ENCODE measurements around the gene ATRN. TPM values are rescaled to one million over a fixed set of nuclear protein-coding genes. Genes with fewer than 3 reads are reported as not detected.
"Not testable (repeated sequence)": the region's sequence is repeated elsewhere in the genome, so short reads cannot be mapped to it uniquely, and the experiment has no call there.

The ATRN gene
- polyA plus RNA-seq, 6 donors from 2014 or later: 6.8 to 11.0 (median 7.5) TPM

- Mint-ChIP-seq H3K36me3 (no peaks in the 10 kb centered on the region), H3K4me3 (peak overlapping the region in 4 of 8 donors; percentile 38 to 98 (median 64)), H3K9me3 (no peaks in the 10 kb centered on the region), H3K4me1 (peaks cover 34 to 54% (median 43%) of the 10 kb centered on the region in 3 donors), H3K27me3 (no peaks in the 10 kb centered on the region), H3K27ac (peak overlapping the region in 2 of 6 donors; percentile 26 to 41)
- DNase-seq: no peak
- ATAC-seq (ENCODE audit: low read depth in 2 of 2): no peak
Observed at GRCh38 chr20:3473944-3474343, 3.1 kb downstream of the ATRN start.

- H3K9me3 Mint-ChIP-seq: not testable (repeated sequence)
- H3K4me1 Mint-ChIP-seq: peaks cover 30 to 58% (median 41%) of the 10 kb centered on the region in 3 donors
Observed at GRCh38 chr20:3477003-3477860, 6.4 kb downstream of the ATRN start.

DNA sequence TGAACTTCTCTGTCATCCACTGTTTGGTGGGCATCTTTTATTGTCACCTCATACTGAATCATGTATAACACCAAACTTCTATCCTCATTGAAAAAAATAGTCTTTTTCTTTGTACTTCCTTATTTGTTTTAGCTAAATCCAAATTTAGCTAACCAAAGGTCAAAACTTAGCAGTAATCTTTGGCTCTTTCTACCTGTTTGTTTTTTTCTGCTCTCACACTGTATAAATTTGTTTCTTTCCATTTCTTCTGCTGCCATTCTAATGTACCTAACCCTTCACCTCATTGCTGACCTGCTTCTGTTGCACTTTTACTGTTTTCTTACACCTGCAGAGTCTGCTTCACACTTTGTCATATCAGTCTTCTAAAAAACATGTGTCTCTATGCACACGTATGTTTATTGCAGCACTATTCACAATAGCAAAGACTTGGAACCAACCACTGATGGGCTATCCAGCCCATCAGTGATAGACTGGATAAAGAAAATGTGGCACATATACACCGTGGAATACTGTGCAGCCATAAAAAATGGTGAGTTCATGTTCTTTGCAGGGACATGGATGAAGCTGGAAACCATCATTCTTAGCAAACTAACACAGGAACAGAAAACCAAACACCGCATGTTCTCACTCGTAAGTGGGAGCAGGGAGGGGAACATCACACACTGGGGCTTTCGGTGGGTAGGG lies 7.2 kb downstream of the ATRN start:
- Mint-ChIP-seq H3K4me1 (peaks cover 23 to 50% (median 33%) of the 10 kb centered on the region in 3 donors), H3K4me3 (peak overlapping the region in 1 of 8 donors; percentile 19), H3K9me3 (no peaks in the 10 kb centered on the region), H3K27me3 (no peaks in the 10 kb centered on the region), H3K36me3 (no peaks in the 10 kb centered on the region), H3K27ac (peak overlapping the region in 3 of 6 donors; percentile 4 to 69 (median 9))
- no peak for ATAC-seq (ENCODE audit: low read depth in 2 of 2)
- no peak for DNase-seq

More at GRCh38 chr20:3477003-3477860, 6.4 kb downstream of the ATRN start:
- not testable (repeated sequence) for H3K36me3 Mint-ChIP-seq; DNase-seq; H3K27me3 Mint-ChIP-seq; H3K27ac Mint-ChIP-seq; ATAC-seq (ENCODE audit: low read depth in 2 of 2)
- peak overlapping the region in 1 of 8 donors; percentile 19 for H3K4me3 Mint-ChIP-seq

DNA sequence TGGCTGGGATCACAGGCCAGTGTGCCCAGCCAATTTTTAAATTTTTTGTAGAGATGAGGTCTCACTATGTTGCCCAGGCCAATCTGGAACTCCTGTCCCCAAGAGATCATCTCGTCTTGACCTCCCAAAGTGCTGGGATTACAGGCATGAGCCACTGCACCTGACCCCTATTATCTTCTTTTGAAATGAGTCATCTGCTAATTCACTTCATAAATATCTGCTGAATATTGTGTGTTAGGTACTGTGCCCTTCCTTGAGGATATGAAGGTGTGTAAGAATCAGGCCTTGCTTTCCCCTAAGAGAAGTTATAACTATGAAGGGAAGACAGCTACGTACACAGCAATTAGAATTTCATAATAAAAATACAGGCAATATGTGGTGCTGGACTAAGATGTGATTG lies 8.2 kb downstream of the ATRN start:
- no peak overlapping the region for H3K4me3 Mint-ChIP-seq
- DNase-seq (no peak), ATAC-seq (ENCODE audit: low read depth in 2 of 2) (no peak)
- no peaks in the 10 kb centered on the region for H3K36me3 Mint-ChIP-seq
- peak overlapping the region in 1 of 6 donors; percentile 2 for H3K27ac Mint-ChIP-seq
- H3K27me3 Mint-ChIP-seq: no peaks in the 10 kb centered on the region
- peaks cover 13 to 40% (median 23%) of the 10 kb centered on the region in 3 donors for H3K4me1 Mint-ChIP-seq
- no peaks in the 10 kb centered on the region for H3K9me3 Mint-ChIP-seq

- Mint-ChIP-seq H3K27me3 (no peaks in the 10 kb centered on the region), H3K9me3 (no peaks in the 10 kb centered on the region), H3K4me3 (no peak overlapping the region), H3K4me1 (peaks cover 14 to 43% (median 16%) of the 10 kb centered on the region in 3 donors), H3K27ac (no peak overlapping the region), H3K36me3 (no peaks in the 10 kb centered on the region)
- DNase-seq (no peak), ATAC-seq (ENCODE audit: low read depth in 2 of 2) (no peak)
Observed at GRCh38 chr20:3479759-3480615, 9.2 kb downstream of the ATRN start.

- ATAC-seq (ENCODE audit: low read depth in 2 of 2) (no peak), DNase-seq (no peak)
- Mint-ChIP-seq H3K27me3 (no peaks in the 10 kb centered on the region), H3K4me1 (peaks cover 16 to 45% (median 19%) of the 10 kb centered on the region in 3 donors), H3K9me3 (peaks cover 5 to 13% (median 11%) of the 10 kb centered on the region in 7 donors), H3K36me3 (peaks cover 15% of the 10 kb centered on the region in 2 donors), H3K27ac (no peak overlapping the region), H3K4me3 (no peak overlapping the region)
Observed at GRCh38 chr20:3483309-3483708, 12.5 kb downstream of the ATRN start.

- ATAC-seq (ENCODE audit: low read depth in 2 of 2) (no peak), DNase-seq (no peak)
- Mint-ChIP-seq H3K36me3 (peaks cover 15% of the 10 kb centered on the region in 2 donors), H3K27me3 (no peaks in the 10 kb centered on the region), H3K4me3 (no peak overlapping the region), H3K27ac (no peak overlapping the region), H3K4me1 (peaks cover 14 to 42% (median 21%) of the 10 kb centered on the region in 3 donors), H3K9me3 (peaks cover 5 to 13% (median 11%) of the 10 kb centered on the region in 7 donors)
Observed at GRCh38 chr20:3483784-3484183, 13.0 kb downstream of the ATRN start.

GRCh38 chr20:3485913-3486312 lies 15.1 kb downstream of the ATRN start:
- DNase-seq (no peak), ATAC-seq (ENCODE audit: low read depth in 2 of 2) (no peak)
- Mint-ChIP-seq H3K27ac (no peak overlapping the region), H3K9me3 (peaks cover 5 to 13% (median 11%) of the 10 kb centered on the region in 7 donors), H3K27me3 (no peaks in the 10 kb centered on the region), H3K4me1 (peaks cover 10 to 27% (median 24%) of the 10 kb centered on the region in 3 donors), H3K36me3 (peaks cover 15% of the 10 kb centered on the region in 2 donors), H3K4me3 (no peak overlapping the region)

- ATAC-seq (ENCODE audit: low read depth in 2 of 2): no peak
- peaks cover 6 to 23% (median 21%) of the 10 kb centered on the region in 3 donors for H3K4me1 Mint-ChIP-seq
Observed at GRCh38 chr20:3486850-3487249, 16.0 kb downstream of the ATRN start.

GRCh38 chr20:3492669-3493068 lies 21.9 kb downstream of the ATRN start:
- no peaks in the 10 kb centered on the region for H3K27me3 Mint-ChIP-seq
- H3K27ac Mint-ChIP-seq: no peak overlapping the region
- H3K9me3 Mint-ChIP-seq: peaks cover 0 to 23% (median 12%) of the 10 kb centered on the region in 7 donors
- H3K36me3 Mint-ChIP-seq: peaks cover 0 to 11% of the 10 kb centered on the region in 2 donors
- ATAC-seq (ENCODE audit: low read depth in 2 of 2) (no peak), DNase-seq (no peak)
- peaks cover 5 to 27% (median 12%) of the 10 kb centered on the region in 3 donors for H3K4me1 Mint-ChIP-seq
- no peak overlapping the region for H3K4me3 Mint-ChIP-seq

More at GRCh38 chr20:3486850-3487249, 16.0 kb downstream of the ATRN start:
- H3K9me3 Mint-ChIP-seq: peaks cover 5 to 13% (median 11%) of the 10 kb centered on the region in 7 donors
- no peaks in the 10 kb centered on the region for H3K27me3 Mint-ChIP-seq
- H3K36me3 Mint-ChIP-seq: peaks cover 15% of the 10 kb centered on the region in 2 donors
- no peak overlapping the region for H3K27ac Mint-ChIP-seq
- DNase-seq: no peak
- H3K4me3 Mint-ChIP-seq: no peak overlapping the region

DNA sequence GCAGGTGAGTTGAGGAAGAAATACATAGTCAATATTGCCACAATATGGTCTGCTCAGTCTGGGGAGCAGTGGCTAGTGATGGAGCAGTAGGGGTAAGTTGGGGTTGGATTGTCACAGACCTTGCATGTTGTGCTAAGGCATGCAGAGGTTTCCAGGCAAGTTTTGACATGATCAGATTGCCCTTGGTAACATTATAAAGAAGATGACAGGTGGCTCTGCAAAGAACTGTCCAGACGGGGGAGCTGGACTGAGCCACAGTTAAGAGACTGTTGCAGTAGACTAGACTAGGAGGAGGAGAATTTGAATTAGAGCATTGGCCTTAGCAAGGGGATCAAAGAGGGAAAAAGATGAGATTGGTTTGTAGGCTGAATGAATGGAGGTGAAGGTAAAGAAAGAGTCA lies 23.4 kb downstream of the ATRN start:
- Mint-ChIP-seq H3K27me3 (no peaks in the 10 kb centered on the region), H3K4me3 (no peak overlapping the region), H3K36me3 (peaks cover 0 to 11% of the 10 kb centered on the region in 2 donors), H3K27ac (no peak overlapping the region), H3K4me1 (peaks cover 5 to 19% (median 6%) of the 10 kb centered on the region in 3 donors), H3K9me3 (peaks cover 0 to 23% (median 12%) of the 10 kb centered on the region in 7 donors)
- no peak for ATAC-seq (ENCODE audit: low read depth in 2 of 2)
- no peak for DNase-seq

DNA sequence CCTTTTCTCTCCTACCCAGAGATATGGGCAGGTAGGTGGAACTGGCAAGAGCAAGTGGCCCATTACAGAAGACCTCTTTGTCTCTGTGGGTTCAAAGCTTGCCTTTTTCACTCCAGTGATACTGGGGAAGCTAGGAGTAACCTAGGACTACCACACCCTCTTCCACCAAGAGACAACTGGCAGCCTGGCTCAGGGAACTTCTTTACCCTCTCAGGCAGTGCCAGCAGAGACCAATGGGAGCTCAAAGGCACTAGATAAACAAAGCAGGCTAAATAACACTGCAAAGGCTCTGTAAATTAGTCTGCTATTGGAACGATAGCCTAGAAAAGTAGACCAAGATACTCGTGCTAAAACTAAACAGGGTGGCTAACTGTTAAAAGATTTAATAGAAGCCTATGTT lies 32.1 kb downstream of the ATRN start:
- Mint-ChIP-seq H3K27ac (peak overlapping the region in 1 of 6 donors; percentile 10), H3K4me1 (peaks cover 0 to 4% (median 0%) of the 10 kb centered on the region in 3 donors), H3K9me3 (peaks cover 0 to under 1% (median 0%) of the 10 kb centered on the region in 7 donors), H3K4me3 (no peak overlapping the region), H3K36me3 (peaks cover 0 to 3% of the 10 kb centered on the region in 2 donors), H3K27me3 (no peaks in the 10 kb centered on the region)
- no peak for ATAC-seq (ENCODE audit: low read depth in 2 of 2)
- no peak for DNase-seq

DNA sequence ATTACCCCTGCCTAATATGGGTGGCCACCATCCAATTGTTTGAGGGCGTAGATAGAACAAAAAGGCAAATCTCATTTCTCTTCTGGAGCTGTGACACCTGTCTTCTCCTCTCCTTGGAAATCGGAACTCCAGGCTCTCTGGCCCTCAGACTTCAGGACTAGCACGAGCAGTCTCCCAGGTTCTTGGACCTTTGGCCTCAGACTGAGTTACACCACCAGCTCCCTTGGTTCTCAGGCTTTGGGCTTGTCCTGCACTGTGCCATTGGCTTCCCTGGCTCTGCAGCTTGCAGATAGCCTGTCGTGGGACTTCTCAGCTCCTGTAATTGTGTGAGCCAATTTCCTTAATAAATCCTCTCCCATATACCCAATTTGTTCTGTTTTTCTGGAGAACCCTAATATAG lies 34.3 kb downstream of the ATRN start:
- Mint-ChIP-seq H3K27ac (no peak overlapping the region), H3K9me3 (no peaks in the 10 kb centered on the region), H3K4me1 (peaks cover 0 to 8% (median 4%) of the 10 kb centered on the region in 3 donors), H3K36me3 (peaks cover 0 to 3% of the 10 kb centered on the region in 2 donors), H3K27me3 (no peaks in the 10 kb centered on the region), H3K4me3 (no peak overlapping the region)
- ATAC-seq (ENCODE audit: low read depth in 2 of 2) (no peak), DNase-seq (no peak)
